ENCODE data around the gene LTBR.
A peak's percentile ranks its signal among the peaks of the same experiment; 100 is the strongest.

The LTBR gene

DNA sequence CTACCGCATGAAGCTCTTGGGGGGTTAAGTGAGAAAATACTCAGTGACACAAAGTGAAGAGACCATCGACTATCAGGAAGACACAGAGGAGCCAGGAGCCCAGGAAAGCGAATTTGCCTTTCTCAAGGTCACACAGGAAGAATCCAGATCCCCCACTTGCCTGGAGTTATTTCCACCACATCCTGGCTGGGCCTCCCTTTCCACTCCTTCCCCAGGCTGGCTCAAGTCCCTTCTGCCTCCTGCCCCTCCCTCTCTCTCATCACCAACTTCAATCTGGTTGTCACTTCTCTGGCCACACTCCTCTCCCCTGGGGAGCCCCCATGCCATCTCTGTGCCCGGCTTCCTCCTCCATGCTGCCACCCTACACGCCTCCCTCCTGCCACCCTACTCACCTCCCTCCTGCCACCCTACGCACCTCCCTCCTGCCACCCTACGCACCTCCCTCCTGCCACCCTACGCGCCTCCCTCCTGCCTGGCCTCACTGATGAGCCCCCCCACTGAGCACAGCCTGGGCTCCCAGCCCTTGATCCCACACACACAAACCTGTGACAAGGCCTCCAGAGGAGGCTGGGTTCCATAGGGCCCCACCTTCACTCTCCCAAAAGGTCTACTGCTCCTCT is 14.9 kb upstream of the LTBR start:
- no peak for DNase-seq (ENCODE audit: low read depth)

DNA sequence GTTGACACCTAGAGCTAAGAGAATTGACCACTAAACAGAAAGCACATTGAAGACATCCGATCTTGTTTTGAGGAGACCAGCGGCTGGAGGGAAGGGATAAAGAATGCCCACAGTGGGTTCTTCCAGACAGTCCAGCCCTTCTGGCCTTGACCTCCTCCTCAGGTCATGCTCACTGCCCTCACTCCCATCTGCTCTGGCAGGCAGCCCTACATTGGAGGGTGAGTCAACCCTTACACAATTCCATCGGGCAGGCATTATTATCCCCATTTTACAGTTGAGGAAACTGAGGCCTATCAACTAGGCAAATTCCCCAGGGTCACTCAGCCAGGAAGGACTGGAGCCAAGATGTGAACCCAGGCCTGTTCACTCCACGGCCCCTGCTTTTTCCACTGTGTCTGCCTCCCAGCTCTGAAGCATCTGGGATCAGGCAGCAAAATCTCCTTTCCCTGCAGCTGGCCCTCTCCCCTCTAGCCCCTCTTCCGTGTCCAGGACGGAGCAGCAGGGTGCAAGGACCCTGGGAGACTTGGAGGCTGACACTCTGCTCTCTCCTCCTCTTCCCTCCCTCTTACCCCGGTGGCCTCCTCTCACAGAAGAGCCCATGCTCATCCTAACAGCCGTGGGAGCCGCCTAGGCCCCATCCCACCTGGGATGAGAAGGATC is 13.9 kb upstream of the LTBR start:
- DNase-seq (ENCODE audit: low read depth), result peak; percentile 61

DNA sequence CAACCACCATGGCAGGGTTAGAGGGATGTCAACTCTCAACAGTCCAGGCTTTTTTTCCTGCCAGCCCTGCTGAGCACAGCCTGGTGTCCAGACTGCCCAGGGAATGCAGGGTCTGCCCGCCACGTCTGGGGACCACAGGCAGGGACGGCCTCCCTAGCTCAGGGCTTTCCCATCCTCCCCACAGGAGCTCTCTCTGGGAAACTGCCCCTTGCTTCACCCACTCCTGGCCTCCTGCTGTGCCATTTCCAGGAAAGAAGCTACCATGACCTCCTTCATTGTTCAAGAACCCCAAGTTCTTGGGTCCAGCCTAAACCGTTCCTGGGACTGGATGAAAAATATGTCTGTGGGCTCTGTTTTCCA is 13.4 kb upstream of the LTBR start:
- no peak for DNase-seq (ENCODE audit: low read depth)

DNA sequence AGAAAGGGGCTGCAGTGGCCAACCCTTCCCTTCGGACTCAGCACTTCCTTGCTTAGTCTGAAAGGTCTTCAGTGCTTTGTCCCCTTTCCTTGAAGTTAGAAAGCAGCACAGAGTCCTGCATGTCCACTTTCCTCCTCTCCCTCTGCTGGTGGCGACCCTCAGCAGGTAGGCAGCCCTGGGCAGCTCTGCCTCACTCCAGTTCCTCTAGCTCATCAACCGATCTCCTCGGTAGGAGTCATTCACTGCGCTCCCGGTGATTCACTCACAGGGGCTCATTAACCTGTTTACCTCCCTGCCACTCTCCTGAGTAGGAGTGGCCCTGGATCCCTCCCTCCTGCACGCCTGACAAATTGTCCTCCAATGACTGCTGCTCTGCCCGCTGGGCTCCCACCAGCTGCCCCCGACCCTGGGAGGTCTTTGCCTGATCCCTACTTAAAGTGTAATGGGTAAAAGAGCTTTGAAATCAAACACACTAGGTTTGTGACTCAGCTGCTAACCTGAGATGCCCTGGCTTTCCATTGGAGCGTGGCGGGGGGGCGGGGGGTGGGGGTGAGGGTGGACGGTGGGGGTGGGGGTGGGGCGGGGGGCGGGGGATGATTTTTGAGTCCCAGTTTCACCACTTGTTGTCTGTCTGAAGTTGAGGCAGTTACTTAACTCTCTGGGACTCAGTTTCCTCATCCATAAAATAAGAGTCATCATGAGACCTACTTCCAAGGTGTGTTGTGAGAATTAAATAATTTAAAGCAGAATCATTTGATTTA is 12.8 kb upstream of the LTBR start:
- peak; percentile 24 for DNase-seq (ENCODE audit: low read depth)

DNA sequence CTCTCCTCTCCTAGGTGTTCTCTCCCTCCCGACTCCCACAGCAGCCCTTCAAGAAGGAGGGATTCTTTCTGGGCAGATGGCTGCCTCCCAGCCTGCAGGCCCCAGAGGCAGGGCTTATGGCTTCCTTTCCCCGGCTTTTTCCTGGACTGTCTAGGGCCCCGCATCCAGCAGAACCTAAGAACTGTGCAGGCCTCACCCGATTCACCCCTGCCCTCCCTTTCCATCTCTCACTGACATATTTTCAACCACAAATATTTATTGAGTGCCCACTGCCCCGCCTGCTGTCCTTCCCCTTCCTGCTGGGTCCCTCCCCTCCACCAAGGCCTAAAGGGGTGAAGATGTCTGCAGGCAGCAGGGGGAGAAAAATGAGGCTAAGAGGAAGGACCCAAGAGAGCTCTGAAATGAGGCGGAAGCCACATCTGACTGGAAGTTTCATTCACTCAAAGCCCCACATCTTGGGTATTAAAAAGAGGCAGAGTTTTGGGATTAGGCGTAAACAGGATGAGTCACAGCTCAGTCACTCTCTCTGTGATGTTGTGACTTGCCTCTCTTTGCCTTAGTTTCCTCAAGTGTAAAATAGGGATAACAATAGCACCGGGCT is 11.5 kb upstream of the LTBR start:
- peak; percentile 88 for DNase-seq (ENCODE audit: low read depth)

DNA sequence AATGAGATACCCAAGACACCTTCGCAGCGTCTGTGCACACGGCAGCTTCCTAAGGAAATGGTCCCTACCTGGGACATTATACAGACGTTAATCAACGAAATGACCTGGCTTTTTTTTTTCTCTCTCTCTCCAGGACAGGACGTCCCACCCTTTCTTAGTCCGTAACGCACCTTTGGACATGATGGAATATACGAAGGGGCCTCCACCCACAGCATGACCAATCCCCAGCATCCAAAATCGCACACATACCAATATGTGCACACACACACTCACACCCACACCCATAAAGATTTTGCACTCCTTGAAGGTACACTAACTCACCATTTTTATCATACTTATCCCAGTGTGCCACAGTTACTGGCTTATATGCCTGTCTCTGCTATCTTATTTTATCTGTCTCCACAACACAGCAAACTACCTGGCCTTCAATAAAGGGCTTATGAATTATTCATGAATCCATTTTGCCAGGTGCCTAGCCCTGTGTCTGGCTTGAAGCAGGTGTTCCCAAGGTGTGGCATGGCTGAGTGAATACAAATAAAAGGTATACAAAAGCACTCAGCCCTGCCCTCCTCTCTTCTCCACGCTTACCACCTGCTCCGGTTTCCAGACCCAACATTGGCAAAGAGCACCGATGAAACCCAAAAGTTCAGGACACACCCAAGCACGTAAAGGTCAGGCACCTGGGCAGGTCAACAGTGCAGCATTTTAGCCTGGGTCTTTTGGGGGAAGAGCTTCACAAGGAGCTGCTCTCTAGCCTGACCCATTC is 10.8 kb upstream of the LTBR start:
- no peak for DNase-seq (ENCODE audit: low read depth)

DNA sequence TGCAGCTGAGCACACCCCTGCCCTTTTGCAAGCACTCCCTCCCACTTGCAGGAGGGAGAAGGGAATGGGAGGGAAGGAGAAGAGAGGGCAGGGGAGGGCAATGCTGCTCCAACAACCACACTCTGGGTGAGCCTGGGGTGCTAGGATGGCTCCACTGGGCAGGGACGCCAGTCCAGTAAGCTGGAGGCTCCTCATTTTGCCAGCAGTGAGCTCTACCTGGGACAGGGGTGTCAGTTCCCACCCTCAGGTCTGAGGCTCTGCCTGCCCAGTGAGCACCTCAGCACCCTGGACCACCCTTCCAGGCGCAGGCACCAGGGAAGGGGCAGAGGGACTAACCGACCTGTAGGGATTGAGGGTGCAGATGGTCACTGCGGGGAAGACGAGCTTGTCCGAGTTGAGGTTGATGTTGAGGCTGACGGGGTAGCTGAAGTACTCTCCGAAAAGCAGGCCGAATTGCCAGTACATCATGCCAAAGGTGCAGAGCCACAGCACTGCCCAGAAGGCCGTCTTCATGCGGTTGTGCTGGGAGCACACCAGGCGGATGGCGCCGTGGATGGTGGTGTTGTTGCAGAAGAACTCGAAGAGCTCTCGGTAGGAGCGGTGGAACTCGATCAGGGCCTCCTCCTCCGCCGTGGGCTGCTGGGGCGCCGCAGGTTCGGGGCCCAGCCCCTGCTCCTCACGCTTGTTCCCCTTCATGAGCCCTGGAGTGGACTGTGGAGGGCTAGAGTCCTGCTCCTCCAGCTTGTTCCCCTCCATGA is 9.8 kb upstream of the LTBR start:
- DNase-seq (ENCODE audit: low read depth), result no peak

DNA sequence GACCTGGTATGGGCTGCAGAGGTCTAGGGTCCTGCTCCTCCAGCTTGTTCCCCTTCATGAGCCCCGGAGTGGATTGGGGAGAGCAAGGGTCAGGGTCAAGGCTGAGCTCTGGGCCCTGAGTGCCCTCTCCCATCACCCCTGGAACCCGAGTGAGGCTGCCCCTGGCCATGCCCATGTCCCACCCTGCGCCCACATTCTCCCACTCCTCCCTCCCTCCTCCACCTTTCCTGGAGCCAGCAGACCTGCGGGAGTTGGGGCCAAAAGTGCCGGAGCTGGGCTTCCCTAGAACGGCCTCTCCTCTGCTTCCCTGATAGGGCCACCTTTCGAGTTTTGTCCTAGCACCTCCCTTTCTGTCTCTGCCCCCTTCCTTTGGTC is 9.2 kb upstream of the LTBR start:
- no peak for DNase-seq (ENCODE audit: low read depth)

DNA sequence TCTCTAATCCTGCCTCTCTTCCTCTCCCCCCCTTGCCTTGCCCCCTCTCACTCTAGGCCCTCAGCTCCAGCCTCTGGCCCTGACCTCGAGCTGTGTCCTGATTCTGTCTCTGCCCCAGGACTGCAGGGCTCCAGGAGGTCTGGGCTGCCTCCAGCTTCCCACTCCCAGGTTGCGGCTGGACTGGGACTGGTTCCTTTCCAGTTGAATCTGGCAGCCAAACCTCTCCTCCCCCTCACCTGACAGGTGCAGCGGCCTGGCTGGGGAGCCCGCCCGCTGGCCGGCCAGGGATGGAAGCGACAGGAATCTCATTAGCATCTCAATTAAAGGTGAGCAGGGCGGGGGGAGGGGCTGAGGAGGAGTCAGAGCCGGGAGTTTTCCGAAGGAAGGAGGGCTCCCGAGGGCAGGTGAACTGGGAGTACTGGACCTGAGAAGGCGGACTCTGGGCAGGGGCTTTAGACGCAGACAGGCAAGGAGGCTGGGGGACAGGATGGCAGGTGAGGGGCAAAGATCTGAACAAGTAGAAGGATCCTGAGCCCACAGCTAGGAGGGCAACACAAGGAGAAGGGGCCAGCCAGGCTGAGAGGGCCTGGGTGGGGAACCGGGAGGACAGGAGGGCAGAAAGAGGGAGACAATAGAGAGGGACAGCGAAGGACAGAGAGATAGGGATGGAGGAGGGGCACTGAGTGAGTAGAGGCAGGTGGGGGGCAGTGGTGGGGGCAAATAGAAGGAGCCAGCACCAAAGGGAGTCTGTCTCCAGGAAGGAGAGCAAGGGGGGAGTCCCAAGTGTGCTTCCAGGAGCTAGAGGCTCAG is 8.5 kb upstream of the LTBR start, which contains the start of gene SCNN1A:
SCNN1A (minus strand) TSS at position 295 of the 810 bp plus-strand sequence. CDS start 780 bp downstream, outside the sequence.
- DNase-seq (ENCODE audit: low read depth), result no peak

DNA sequence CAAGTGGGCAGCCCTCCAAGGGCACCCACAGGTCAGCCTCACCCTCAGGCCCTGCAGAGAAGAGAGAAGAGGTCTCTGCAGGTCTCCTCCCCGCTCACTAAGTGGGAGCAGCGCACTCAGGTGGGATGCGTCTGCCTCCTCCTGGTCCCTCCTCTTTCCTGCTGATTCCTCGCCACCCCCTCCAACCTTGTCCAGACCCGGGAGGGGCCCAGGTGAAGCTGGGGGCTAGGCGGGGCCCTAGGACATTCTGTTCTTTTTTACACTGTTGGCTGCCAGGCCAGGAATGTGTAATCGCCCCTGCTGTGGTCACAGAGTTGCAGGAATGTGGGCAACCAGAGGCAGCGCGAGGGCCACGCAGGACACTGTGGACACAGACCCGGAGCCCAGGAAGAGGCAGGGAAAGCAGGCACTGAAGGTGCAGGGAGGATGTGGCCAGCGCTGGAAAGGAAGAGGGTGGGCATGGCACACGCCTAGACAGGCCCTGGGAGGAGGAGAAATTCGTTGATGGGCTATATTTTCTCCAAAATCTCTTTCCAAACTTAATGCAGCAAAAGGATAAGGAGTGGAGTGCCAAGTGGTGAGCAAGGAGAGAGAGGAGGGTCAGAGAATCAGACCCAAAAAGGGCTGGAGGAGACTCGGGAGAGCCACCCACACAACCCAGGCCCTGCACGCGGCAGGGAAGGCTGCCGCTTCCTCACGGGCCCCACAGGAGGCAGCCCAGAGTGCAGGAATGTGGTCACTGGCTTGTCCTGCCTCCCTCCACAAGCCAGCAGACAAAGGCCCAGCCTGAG is 7.7 kb upstream of the LTBR start:
- peak; percentile 73 for DNase-seq (ENCODE audit: low read depth)

DNA sequence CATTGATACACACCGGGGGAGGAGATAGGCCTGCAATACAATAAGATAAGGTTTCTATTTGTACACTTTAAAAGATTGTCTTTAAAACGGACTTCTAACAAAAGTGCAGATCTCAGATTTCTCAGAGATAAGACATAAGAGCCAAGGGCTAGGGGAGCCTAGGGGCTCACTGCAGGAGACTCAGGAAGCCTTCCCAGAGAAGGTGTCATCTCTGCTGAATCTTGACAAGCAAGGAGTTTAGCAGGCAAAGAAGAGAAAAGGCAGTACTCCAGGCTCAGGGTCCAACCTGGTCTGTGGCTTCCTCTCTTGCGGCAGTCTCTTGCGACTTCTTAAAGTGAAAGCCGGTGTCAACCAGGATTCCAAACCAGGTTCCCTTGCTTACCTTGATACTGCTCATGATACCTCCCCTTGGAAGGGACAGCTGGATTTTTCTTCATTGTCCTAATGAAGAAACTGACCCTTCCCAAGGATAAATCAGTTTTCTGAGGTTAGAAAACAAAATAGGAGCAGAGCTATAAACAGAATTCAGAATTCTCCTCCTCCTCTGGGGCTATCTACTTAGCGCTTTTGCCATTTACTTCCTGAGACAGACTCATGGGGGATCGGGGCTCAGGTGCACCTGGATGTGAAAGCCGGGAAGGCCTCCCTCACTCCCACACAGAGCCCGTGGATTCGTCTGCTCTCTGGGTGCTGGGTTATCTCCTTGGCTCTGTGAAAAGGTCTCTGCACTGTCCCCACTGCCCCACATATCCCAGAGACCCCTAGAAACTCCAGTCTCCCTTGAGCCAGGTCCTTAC is 6.9 kb upstream of the LTBR start:
- DNase-seq (ENCODE audit: low read depth), result no peak

DNA sequence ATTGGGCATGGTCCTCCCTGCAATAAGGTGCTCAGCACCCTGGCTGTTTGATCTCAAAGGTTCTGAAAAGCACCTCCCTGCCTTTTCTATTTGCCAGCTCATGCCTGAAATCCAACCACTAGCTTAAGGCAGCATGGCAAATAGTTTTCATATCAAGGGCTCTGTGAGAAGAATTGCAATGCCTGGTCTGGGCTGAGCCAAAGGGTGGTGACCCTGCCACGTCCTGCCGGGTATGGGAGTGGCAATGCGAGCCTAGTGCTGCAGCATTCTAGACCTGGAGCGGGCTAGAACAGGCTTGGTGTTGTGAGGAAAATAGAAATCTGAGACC is 6.3 kb upstream of the LTBR start:
- peak; percentile 47 for DNase-seq (ENCODE audit: low read depth)

DNA sequence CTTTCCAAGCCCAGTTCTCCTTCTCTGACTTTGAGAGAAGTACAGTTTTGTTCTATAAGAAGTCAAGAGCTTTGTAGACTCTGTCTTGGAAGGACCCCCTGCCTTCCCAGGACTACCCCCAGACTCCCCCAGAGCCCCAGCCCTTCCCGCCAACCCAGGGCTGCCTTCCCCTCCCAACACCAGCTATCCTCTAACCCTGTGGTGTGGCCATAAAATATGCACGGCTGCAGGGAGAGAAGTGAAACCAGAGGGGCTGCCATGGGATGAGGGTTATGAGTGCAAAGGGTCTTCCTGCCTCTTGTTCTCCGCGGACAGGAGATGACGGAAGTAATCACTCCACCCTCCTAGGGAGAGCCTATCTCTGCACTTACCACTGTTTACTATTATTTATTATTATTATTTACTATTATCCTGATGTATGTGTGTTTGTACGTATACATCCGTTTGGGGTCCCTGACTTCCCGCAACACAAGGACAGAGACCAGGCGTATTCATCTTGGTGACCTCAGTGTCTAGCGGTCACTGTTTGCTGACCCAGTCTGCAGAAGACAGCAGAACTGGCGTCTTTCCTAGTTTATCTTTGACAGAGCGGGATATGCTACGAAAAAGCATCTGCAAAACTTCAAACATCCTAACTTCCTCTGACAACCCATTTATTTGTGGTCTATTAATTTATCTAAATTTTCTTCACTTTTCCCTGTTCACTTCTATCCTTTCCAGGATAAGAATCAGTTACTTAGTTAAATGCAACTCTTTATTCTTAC is 5.1 kb upstream of the LTBR start:
- DNase-seq (ENCODE audit: low read depth), result no peak

DNA sequence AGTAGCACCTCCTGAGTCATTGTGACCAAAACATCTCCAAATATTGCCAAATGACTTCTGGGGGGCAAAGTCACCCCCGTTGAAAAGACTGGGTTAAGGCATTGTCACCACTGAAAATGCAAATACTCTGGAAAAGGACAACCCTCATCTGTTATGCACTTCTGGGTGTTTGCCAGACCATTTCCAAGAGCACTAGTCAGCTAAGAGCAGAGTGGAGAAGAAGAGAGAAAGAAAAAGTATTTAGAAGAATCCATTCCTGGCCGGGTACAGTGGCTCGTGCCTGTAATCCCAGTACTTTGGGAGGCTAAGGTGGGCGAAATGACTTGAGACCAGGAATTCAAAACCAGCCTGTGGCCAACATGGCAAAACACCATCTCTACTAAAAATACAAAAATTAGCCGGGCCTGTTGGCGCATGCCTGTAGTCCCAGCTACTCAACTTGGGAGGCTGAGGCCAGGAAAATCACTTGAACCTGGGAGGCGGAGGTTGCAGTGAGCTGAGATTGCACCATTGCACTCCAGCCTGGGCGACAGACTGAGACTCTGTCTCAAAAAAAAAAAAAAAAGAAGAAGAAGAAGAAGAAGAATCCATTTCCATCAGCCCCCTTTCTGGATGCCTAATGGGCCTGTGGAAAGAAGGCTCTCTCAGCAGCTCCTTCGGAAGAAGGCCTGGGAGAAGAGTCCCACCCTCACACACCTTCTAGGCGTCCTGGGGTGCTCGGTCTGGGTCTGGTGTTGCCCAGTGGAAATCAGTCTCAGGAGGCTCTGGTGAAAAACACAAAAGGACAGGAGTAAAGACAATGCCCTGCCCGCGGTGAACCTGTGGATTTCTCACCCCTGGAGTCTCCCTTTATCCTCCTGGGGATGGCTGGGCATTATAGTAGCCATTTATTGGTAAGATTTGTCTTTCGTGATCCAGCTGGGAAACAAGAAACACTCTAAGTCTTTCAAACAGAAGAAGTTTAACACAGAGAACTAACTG is 3.5 kb upstream of the LTBR start:
- peak; percentile 40 for DNase-seq (ENCODE audit: low read depth)

DNA sequence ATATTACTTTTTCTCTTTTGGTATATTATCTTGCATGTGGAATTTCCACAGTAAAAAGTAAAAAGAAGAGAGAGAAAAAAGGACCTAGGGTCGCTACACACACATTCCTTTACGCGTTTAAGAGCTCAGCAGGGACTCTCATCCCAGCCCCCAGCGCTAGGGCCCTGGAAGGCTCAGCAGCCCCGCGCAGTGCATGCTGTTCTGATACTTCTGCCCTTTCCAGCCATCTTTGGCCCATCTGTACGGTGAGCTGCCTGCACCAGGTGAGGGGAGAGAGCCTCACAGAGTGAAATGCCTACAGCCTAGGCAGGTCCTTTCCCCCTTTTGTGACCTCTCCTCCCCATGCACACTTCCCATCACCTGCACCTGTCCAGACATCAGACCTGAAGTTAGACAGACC is 1.6 kb upstream of the LTBR start:
- no peak for DNase-seq (ENCODE audit: low read depth)

DNA sequence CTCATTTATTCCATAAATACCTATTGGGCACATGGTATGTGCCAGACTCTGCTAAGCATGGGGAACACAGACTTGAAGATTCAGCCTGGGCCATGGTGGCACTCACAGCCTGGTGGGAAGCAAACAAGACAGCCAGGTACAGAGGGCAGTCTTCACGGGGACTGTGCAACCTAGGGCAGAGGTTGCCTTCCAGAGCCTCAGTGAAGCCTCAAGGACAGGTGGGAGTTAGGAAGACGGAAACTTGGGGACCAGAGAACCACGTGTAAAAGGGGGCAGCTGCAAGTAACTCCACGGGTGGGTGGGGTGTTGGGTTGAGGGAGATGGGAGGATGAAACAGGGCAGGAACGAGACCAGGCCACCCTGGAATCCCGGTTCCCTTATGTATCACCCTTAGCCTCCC is 980 bp upstream of the LTBR start:
- no peak for DNase-seq (ENCODE audit: low read depth)

All from fibroblast of gingiva (primary cell).